BE2C (cell line): ENCODE measurements around the gene TICAM2.

Experiments used
- DNase-seq: peaks from one replicate; pipeline ENCODE4 v3.0.0-alpha.2; 2020
- H3K27me3 ChIP-seq: fragments of 250-450 bp; sonication (Bioruptor Pico); 2 replicates; pipeline ENCODE4 v1.5.1; 2020; ENCODE audit warnings: mild to moderate bottlenecking
- H3K36me3 ChIP-seq: fragments of 250-450 bp; sonication (Bioruptor Pico); 2 replicates; pipeline ENCODE4 v1.5.1; 2020; ENCODE audit warnings: mild to moderate bottlenecking
- H3K4me1 ChIP-seq: fragments of 250-450 bp; sonication (Bioruptor Pico); 2 replicates; pipeline ENCODE4 v1.5.1; 2020
- H3K4me3 ChIP-seq: 2 replicates; pipeline ENCODE4 v1.5.1; 2011; ENCODE audit warnings: low read depth, low read length
- H3K9me3 ChIP-seq: fragments of 250-450 bp; sonication (Bioruptor Pico); 2 replicates; pipeline ENCODE4 v1.5.1; 2020
- CTCF ChIP-seq: IDR thresholded peaks from 2 replicates; pipeline ENCODE4 v1.5.1; 2012; ENCODE audit warnings: mild to moderate bottlenecking, low read depth, low read length

The TICAM2 gene

GRCh38 chr5:115602591-115603125, 379 bp upstream of the TICAM2 start:
- Histone ChIP-seq H3K27me3 (no peaks in the 10 kb centered on the region), H3K4me3 (peak overlapping the region; percentile 54), H3K9me3 (no peaks in the 10 kb centered on the region), H3K36me3 (peaks cover 3% of the 10 kb centered on the region), H3K4me1 (no peaks in the 10 kb centered on the region)
- TF ChIP-seq CTCF, result no peak
- DNase-seq, result no peak

- Histone ChIP-seq H3K4me3 (no peak overlapping the region), H3K4me1 (no peaks in the 10 kb centered on the region), H3K36me3 (no peaks in the 10 kb centered on the region), H3K9me3 (no peaks in the 10 kb centered on the region), H3K27me3 (no peaks in the 10 kb centered on the region)
- no peak for TF ChIP-seq CTCF
- DNase-seq, result no peak
Measured at GRCh38 chr5:115600766-115601165, 1.5 kb downstream of the TICAM2 start.

GRCh38 chr5:115599924-115600323, 2.4 kb downstream of the TICAM2 start:
- Histone ChIP-seq H3K36me3 (no peaks in the 10 kb centered on the region), H3K4me1 (no peaks in the 10 kb centered on the region), H3K4me3 (no peak overlapping the region), H3K27me3 (no peaks in the 10 kb centered on the region), H3K9me3 (no peaks in the 10 kb centered on the region)
- no peak for DNase-seq
- no peak for TF ChIP-seq CTCF

- Histone ChIP-seq H3K9me3 (no peaks in the 10 kb centered on the region), H3K4me1 (no peaks in the 10 kb centered on the region), H3K36me3 (no peaks in the 10 kb centered on the region), H3K4me3 (no peak overlapping the region), H3K27me3 (no peaks in the 10 kb centered on the region)
- peak; percentile 23 for DNase-seq
- TF ChIP-seq CTCF, result no peak
Measured at GRCh38 chr5:115599502-115599901, 2.8 kb downstream of the TICAM2 start.

- Histone ChIP-seq H3K27me3 (no peaks in the 10 kb centered on the region), H3K9me3 (no peaks in the 10 kb centered on the region), H3K4me3 (no peak overlapping the region), H3K4me1 (no peaks in the 10 kb centered on the region), H3K36me3 (no peaks in the 10 kb centered on the region)
- DNase-seq, result no peak
- TF ChIP-seq CTCF, result no peak
Measured at GRCh38 chr5:115594128-115595047, 7.9 kb downstream of the TICAM2 start.

- no peak for TF ChIP-seq CTCF
Measured at GRCh38 chr5:115589043-115589442, 13.2 kb downstream of the TICAM2 start.

More at GRCh38 chr5:115589043-115589442, 13.2 kb downstream of the TICAM2 start:
- Histone ChIP-seq H3K4me3 (no peak overlapping the region), H3K36me3 (no peaks in the 10 kb centered on the region), H3K4me1 (no peaks in the 10 kb centered on the region), H3K27me3 (no peaks in the 10 kb centered on the region), H3K9me3 (no peaks in the 10 kb centered on the region)
- DNase-seq, result no peak
